ENCODE data around the gene FAM98A.

Gene FAM98A

DNA sequence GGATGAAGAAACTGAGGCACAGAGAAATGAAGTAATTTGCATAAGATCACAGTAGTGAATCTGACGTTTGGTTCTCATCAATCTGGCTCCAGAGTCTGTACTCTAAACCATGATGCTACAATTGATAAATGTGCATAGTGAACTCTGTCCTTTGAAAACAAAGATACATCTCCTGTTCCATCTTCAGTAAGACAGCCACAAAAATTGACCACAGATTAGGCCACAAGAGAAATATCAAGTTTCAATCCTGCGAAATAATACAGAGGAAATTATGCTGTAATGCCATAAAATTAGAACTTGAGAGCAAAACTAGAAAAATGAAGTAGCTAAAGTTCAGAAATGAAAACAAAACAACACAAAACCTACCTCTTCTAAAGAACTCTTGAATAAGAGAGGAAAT lies 28.4 kb downstream of the FAM98A start:
- TF ChIP-seq CTCF (IDR thresholded peaks at IDR 0.05; ENCODE audit: insufficient read depth, low read depth, low read length, missing control alignments), result no peak
- DNase-seq (ENCODE audit: low read depth), result no peak
- H3K4me3 ChIP-seq (ENCODE audit: low read depth, low read length), result no peak overlapping the region

GRCh38 chr2:33561872-33562271 lies 37.2 kb downstream of the FAM98A start:
- no peak for DNase-seq (ENCODE audit: low read depth)
- TF ChIP-seq CTCF (IDR thresholded peaks at IDR 0.05; ENCODE audit: insufficient read depth, low read depth, low read length, missing control alignments), result no peak

DNA sequence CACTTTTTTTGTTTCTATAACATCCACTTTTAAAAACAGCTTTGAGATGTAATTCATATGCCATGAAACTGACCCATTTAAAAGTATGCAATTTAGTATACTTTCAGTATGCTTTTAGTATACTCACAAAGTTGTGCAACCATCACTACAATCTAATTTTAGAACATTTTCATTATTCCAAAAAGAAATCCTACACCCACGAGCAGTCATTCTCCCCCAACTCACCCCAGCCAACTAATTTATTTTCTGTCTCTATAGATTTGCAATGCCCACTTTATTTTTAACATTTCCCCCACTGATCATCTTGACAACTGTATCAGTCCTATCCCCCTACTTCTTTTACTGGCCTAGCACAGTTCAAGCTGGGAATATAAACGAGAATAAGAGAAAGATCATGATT lies 39.1 kb downstream of the FAM98A start:
- no peak overlapping the region for H3K4me3 ChIP-seq (ENCODE audit: low read depth, low read length)
- no peak for TF ChIP-seq CTCF (IDR thresholded peaks at IDR 0.05; ENCODE audit: insufficient read depth, low read depth, low read length, missing control alignments)
- DNase-seq (ENCODE audit: low read depth), result no peak

More at GRCh38 chr2:33561872-33562271, 37.2 kb downstream of the FAM98A start:
- no peak overlapping the region for H3K4me3 ChIP-seq (ENCODE audit: low read depth, low read length)

- DNase-seq (ENCODE audit: low read depth), result no peak
- no peak for TF ChIP-seq CTCF (IDR thresholded peaks at IDR 0.05; ENCODE audit: insufficient read depth, low read depth, low read length, missing control alignments)
- H3K4me3 ChIP-seq (ENCODE audit: low read depth, low read length), result no peak overlapping the region
Observed at GRCh38 chr2:33559328-33559727, 39.8 kb downstream of the FAM98A start.

GRCh38 chr2:33555681-33556080 lies 43.4 kb downstream of the FAM98A start:
- no peak for TF ChIP-seq CTCF (IDR thresholded peaks at IDR 0.05; ENCODE audit: insufficient read depth, low read depth, low read length, missing control alignments)
- DNase-seq (ENCODE audit: low read depth), result no peak
- no peak overlapping the region for H3K4me3 ChIP-seq (ENCODE audit: low read depth, low read length)

- no peak for TF ChIP-seq CTCF (IDR thresholded peaks at IDR 0.05; ENCODE audit: insufficient read depth, low read depth, low read length, missing control alignments)
- DNase-seq (ENCODE audit: low read depth), result no peak
- H3K4me3 ChIP-seq (ENCODE audit: low read depth, low read length), result no peak overlapping the region
Observed at GRCh38 chr2:33552758-33553461, 46.2 kb downstream of the FAM98A start.

GRCh38 chr2:33550206-33550605 lies 48.9 kb downstream of the FAM98A start:
- no peak overlapping the region for H3K4me3 ChIP-seq (ENCODE audit: low read depth, low read length)
- no peak for DNase-seq (ENCODE audit: low read depth)
- no peak for TF ChIP-seq CTCF (IDR thresholded peaks at IDR 0.05; ENCODE audit: insufficient read depth, low read depth, low read length, missing control alignments)
